NCI-H460 (cell line): ENCODE measurements around the gene ACTBL2. TPM values are rescaled to one million over a fixed set of nuclear protein-coding genes. Genes with fewer than 3 reads are reported as not detected.
A peak's percentile ranks its signal among the peaks of the same experiment; 100 is the strongest.
"Not testable (repeated sequence)": the region's sequence is repeated elsewhere in the genome, so short reads cannot be mapped to it uniquely, and the experiment has no call there.

Experiments used
- DNase-seq: peaks from one replicate; pipeline ENCODE4 v3.0.0-alpha.2; 2016; ENCODE audit warnings: low read depth; ENCODE audit errors: extremely low read depth
- polyA plus RNA-seq: library from polyadenylated mRNA; depleted of rRNA; stranded (reverse); fragments of >200 nt; gene quantifications from 2 replicates; pipeline ENCODE4 v1.2.3, GENCODE V29; 2014; cell fraction: nucleus; rRNA removed
- total RNA-seq: library from RNA; depleted of rRNA; stranded (reverse); fragments of >200 nt; shearing (Covaris generic); gene quantifications from 2 replicates; pipeline ENCODE4 v1.2.3, GENCODE V29; 2014; rRNA removed

Gene ACTBL2
- not detected in 2 replicates for total RNA-seq
- not detected in 2 replicates for polyA plus RNA-seq

- DNase-seq, result no peak
These were observed at the start of gene ACTBL2 for GRCh38 chr5:57482671-57483106. TSS of gene ACTBL2 (minus strand) at chr5:57482811. CDS start at chr5:57482707, 104 bp downstream.

- no peak for DNase-seq
These were observed 48.7 kb upstream of the ACTBL2 start for GRCh38 chr5:57531333-57531732.

GRCh38 chr5:57529864-57530263 lies 47.3 kb upstream of the ACTBL2 start:
- DNase-seq, result no peak

GRCh38 chr5:57527870-57528269 lies 45.3 kb upstream of the ACTBL2 start:
- DNase-seq, result no peak

- DNase-seq, result no peak
These were observed 41.9 kb upstream of the ACTBL2 start for GRCh38 chr5:57524348-57525060.

- DNase-seq, result not testable (repeated sequence)
These were observed 39.9 kb upstream of the ACTBL2 start for GRCh38 chr5:57522477-57522876.

GRCh38 chr5:57518415-57518814 lies 35.8 kb upstream of the ACTBL2 start:
- not testable (repeated sequence) for DNase-seq

- DNase-seq, result no peak
These were observed 34.6 kb upstream of the ACTBL2 start for GRCh38 chr5:57517250-57517649.

GRCh38 chr5:57513785-57514184 lies 31.2 kb upstream of the ACTBL2 start:
- no peak for DNase-seq

- DNase-seq, result no peak
These were observed 28.7 kb upstream of the ACTBL2 start for GRCh38 chr5:57511321-57511720.

GRCh38 chr5:57509501-57510260 lies 27.1 kb upstream of the ACTBL2 start:
- no peak for DNase-seq

GRCh38 chr5:57508211-57508610 lies 25.6 kb upstream of the ACTBL2 start:
- DNase-seq, result no peak

GRCh38 chr5:57505272-57506200 lies 22.9 kb upstream of the ACTBL2 start:
- DNase-seq, result no peak

- DNase-seq, result no peak
These were observed 21.7 kb upstream of the ACTBL2 start for GRCh38 chr5:57504357-57504756.

GRCh38 chr5:57503433-57503832 lies 20.8 kb upstream of the ACTBL2 start:
- DNase-seq, result no peak

GRCh38 chr5:57501414-57502201 lies 19.0 kb upstream of the ACTBL2 start:
- no peak for DNase-seq

GRCh38 chr5:57499262-57500050 lies 16.8 kb upstream of the ACTBL2 start:
- peak; percentile 57 for DNase-seq

- DNase-seq, result no peak
These were observed 15.1 kb upstream of the ACTBL2 start for GRCh38 chr5:57497733-57498132.
